HG02884 (cell line): Measurements from ENCODE around the gene CDK6.

Source experiments
- ATAC-seq: cut with Tn5 transposase; IDR thresholded peaks from one replicate; pipeline ENCODE4 v1.9.1; 2021; ENCODE audit warnings: mild to moderate bottlenecking, moderate library complexity; ENCODE audit not compliant: unreplicated experiment

The CDK6 gene

GRCh38 chr7:92631067-92631849 is 205.1 kb downstream of the CDK6 start:
- ATAC-seq: peak; percentile 58

GRCh38 chr7:92629779-92630178 is 206.6 kb downstream of the CDK6 start:
- ATAC-seq: no peak

GRCh38 chr7:92627956-92628355 is 208.4 kb downstream of the CDK6 start:
- no peak for ATAC-seq

- no peak for ATAC-seq
These were observed 210.0 kb downstream of the CDK6 start for GRCh38 chr7:92626281-92626809.

- no peak for ATAC-seq
These were observed 210.8 kb downstream of the CDK6 start for GRCh38 chr7:92625617-92626016.

GRCh38 chr7:92624298-92624996 is 211.9 kb downstream of the CDK6 start:
- ATAC-seq: no peak

GRCh38 chr7:92623544-92623943 is 212.8 kb downstream of the CDK6 start:
- ATAC-seq: no peak

GRCh38 chr7:92622685-92623084 is 213.7 kb downstream of the CDK6 start:
- ATAC-seq: no peak

- ATAC-seq: peak; percentile 61
These were observed 214.3 kb downstream of the CDK6 start for GRCh38 chr7:92622030-92622429.

GRCh38 chr7:92621561-92622023 is 214.8 kb downstream of the CDK6 start:
- ATAC-seq: peak; percentile 41

GRCh38 chr7:92621026-92621540 is 215.3 kb downstream of the CDK6 start:
- peak; percentile 60 for ATAC-seq

GRCh38 chr7:92615861-92616260 is 220.5 kb downstream of the CDK6 start:
- no peak for ATAC-seq

GRCh38 chr7:92614660-92615174 is 221.7 kb downstream of the CDK6 start:
- ATAC-seq: no peak

GRCh38 chr7:92613720-92614119 is 222.7 kb downstream of the CDK6 start:
- ATAC-seq: no peak

GRCh38 chr7:92613214-92613613 is 223.2 kb downstream of the CDK6 start:
- ATAC-seq: no peak

- no peak for ATAC-seq
These were observed 223.9 kb downstream of the CDK6 start for GRCh38 chr7:92612501-92612900.

- ATAC-seq: no peak
These were observed 224.6 kb downstream of the CDK6 start for GRCh38 chr7:92611735-92612134.

- no peak for ATAC-seq
These were observed 226.4 kb downstream of the CDK6 start for GRCh38 chr7:92609921-92610518.

GRCh38 chr7:92608380-92609322 is 227.7 kb downstream of the CDK6 start:
- ATAC-seq: no peak

GRCh38 chr7:92606985-92607384 is 229.4 kb downstream of the CDK6 start:
- no peak for ATAC-seq
